Progenitor cell of endocrine pancreas (in vitro differentiated cells): ENCODE results near the gene NUP153. TPM values are rescaled to one million over a fixed set of nuclear protein-coding genes. Genes with fewer than 3 reads are reported as not detected.

ENCODE experiments used
- DNase-seq: peaks from one replicate; pipeline ENCODE4 v3.0.0; 2021; ENCODE audit warnings: low spot score; ENCODE audit not compliant: unreplicated experiment
- H3K27ac Mint-ChIP-seq: 2 replicates; pipeline ENCODE4 v1.8.0; 2021; ENCODE audit warnings: mild to moderate bottlenecking, moderate library complexity, mixed read lengths
- H3K27me3 Mint-ChIP-seq: 2 replicates; pipeline ENCODE4 v1.8.0; 2021; ENCODE audit warnings: mixed read lengths
- H3K36me3 Mint-ChIP-seq: 2 replicates; pipeline ENCODE4 v1.8.0; 2022; ENCODE audit warnings: mixed read lengths; ENCODE audit not compliant: insufficient read depth
- H3K4me1 Mint-ChIP-seq: 2 replicates; pipeline ENCODE4 v1.8.0; 2021; ENCODE audit warnings: low read depth, mixed read lengths
- H3K4me3 Mint-ChIP-seq: 2 replicates; pipeline ENCODE4 v1.8.0; 2021; ENCODE audit warnings: low read depth, mild to moderate bottlenecking, moderate library complexity, mixed read lengths
- H3K9me3 Mint-ChIP-seq: 2 replicates; pipeline ENCODE4 v1.8.0; 2021; ENCODE audit warnings: low read depth, mixed read lengths
- total RNA-seq: library from RNA; stranded (reverse); gene quantifications from 2 replicates; pipeline ENCODE4 v1.2.1, GENCODE V29; 2021
- TF ChIP-seq, protein P1 (sequence below): fragments of 200-600 bp; sonication (generic); IDR thresholded peaks from one replicate; pipeline ENCODE4 v1.5.0; 2021; ENCODE audit warnings: antibody characterized with exemption, mild to moderate bottlenecking; ENCODE audit not compliant: unreplicated experiment

Gene NUP153
- total RNA-seq, 1 donor from 2014 or later: 50.3 TPM

DNA sequence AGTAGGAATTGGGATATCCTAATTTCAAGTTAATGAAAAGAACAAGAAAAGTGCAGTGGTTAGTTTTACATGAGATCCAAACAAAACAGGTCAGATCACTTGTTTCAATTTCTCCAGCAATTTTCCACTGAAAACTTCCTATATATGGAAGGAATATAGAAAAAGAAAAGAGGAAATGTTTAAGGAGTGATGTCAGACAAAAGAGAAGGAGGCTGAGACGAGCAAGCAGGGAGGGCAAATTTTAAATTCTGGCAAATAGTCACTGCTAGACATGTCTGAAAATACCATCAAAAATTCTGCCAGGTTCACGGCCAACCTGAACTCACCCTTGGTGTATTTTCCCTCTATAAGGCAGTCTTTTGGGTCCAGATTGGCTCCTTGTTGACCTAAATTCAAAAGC lies 9.5 kb upstream of the NUP153 start:
- H3K27me3 Mint-ChIP-seq: no peaks in the 10 kb centered on the region
- H3K27ac Mint-ChIP-seq: no peak overlapping the region
- H3K4me3 Mint-ChIP-seq: no peak overlapping the region
- no peak for DNase-seq
- no peaks in the 10 kb centered on the region for H3K9me3 Mint-ChIP-seq
- no peaks in the 10 kb centered on the region for H3K36me3 Mint-ChIP-seq
- peaks cover 23% of the 10 kb centered on the region for H3K4me1 Mint-ChIP-seq
- TF ChIP-seq, protein P1, sequence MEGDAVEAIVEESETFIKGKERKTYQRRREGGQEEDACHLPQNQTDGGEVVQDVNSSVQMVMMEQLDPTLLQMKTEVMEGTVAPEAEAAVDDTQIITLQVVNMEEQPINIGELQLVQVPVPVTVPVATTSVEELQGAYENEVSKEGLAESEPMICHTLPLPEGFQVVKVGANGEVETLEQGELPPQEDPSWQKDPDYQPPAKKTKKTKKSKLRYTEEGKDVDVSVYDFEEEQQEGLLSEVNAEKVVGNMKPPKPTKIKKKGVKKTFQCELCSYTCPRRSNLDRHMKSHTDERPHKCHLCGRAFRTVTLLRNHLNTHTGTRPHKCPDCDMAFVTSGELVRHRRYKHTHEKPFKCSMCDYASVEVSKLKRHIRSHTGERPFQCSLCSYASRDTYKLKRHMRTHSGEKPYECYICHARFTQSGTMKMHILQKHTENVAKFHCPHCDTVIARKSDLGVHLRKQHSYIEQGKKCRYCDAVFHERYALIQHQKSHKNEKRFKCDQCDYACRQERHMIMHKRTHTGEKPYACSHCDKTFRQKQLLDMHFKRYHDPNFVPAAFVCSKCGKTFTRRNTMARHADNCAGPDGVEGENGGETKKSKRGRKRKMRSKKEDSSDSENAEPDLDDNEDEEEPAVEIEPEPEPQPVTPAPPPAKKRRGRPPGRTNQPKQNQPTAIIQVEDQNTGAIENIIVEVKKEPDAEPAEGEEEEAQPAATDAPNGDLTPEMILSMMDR: no peak

DNA sequence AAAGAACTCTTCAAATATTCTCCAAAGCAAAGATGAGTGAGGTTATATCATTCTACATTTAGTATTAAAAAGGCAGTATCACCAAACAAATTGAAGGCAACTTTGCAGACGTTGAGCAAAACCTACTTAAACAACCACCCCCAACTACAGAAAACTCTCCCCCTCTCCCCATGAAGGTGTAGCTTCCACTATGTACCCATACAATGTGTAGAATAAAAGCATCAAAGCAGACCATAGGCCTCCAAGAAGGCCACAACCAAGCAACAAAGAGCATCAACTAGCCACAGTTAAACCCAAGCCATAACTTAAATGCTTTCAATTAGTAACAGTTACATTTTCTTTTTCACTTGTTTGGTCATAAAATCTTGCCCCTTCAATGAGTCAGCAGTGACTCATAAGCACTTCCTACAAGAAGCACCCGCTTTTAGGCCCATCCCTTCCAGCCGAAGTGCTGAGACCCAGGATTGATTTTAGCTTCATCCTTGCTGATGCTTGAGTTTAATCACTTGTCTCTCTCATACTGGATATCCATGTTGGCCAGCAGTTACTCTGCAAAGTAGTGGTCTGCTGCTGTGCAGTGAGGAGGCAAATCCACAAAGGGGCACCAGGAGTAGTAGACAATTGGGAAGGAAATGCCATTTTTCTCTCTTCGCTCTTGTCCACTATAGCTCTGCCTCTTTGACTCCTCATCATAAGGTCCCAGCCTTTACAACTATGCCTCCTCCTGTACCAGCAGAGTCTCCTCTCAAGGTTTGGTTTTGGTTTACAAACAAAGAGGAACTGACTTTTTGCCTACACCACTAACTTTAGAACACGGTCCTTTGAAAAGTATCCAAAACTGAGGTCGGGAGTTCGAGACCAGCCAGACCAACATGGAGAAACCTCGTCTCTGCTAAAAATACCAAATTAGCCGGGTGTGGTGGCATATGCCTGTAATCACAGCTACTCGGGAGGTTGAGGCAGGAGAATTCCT lies 8.4 kb upstream of the NUP153 start:
- H3K27me3 Mint-ChIP-seq: no peaks in the 10 kb centered on the region
- no peaks in the 10 kb centered on the region for H3K9me3 Mint-ChIP-seq
- no peaks in the 10 kb centered on the region for H3K36me3 Mint-ChIP-seq
- peaks cover 23% of the 10 kb centered on the region for H3K4me1 Mint-ChIP-seq
- no peak for DNase-seq
- H3K27ac Mint-ChIP-seq: peak overlapping the region; percentile 31
- H3K4me3 Mint-ChIP-seq: no peak overlapping the region
- TF ChIP-seq, protein P1: no peak

DNA sequence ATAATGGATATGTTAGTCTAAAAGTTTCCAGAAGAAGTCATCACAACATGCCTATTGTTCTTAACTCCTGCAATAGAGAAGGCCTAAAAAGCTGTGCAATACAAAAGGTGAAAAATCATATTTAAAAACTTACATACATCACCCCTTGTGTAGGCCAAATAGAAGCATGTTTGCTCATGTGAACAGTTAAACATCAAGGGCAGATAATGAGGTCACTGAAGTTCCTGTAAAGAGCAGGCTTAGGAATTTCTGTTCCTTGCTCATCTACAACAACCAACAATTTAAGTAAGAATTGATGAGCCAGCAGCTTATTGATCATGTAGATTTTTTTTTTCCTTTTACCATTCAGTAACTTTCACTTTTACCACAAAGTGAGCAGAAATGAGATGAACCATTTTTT lies 7.5 kb upstream of the NUP153 start:
- no peaks in the 10 kb centered on the region for H3K36me3 Mint-ChIP-seq

DNA sequence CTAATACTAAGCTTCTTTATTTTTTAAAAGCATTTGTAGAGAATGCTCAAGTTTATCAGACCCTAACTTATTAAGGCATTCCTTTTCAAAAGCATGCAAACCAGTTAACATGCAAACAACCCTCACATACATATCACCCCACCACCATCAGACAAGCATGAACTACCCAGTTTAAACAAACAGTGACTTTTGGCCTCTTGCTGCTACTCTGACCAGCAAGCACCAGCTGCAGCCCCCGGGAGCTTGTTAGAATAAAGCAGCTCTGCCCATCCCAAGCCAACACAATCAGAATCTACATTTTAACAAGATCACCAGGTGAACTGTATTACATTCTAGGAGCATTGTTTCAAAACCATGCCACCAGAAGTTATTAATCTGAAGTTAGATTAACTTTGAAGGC lies 5.9 kb upstream of the NUP153 start:
- peak overlapping the region; percentile 92 for H3K27ac Mint-ChIP-seq
- DNase-seq: no peak
- no peaks in the 10 kb centered on the region for H3K27me3 Mint-ChIP-seq

More for the DNA sequence above, 7.5 kb upstream of the NUP153 start:
- Mint-ChIP-seq H3K4me1 (peaks cover 21% of the 10 kb centered on the region), H3K27ac (peak overlapping the region; percentile 64), H3K4me3 (no peak overlapping the region), H3K9me3 (no peaks in the 10 kb centered on the region), H3K27me3 (no peaks in the 10 kb centered on the region)
- TF ChIP-seq, protein P1: no peak
- no peak for DNase-seq

DNA sequence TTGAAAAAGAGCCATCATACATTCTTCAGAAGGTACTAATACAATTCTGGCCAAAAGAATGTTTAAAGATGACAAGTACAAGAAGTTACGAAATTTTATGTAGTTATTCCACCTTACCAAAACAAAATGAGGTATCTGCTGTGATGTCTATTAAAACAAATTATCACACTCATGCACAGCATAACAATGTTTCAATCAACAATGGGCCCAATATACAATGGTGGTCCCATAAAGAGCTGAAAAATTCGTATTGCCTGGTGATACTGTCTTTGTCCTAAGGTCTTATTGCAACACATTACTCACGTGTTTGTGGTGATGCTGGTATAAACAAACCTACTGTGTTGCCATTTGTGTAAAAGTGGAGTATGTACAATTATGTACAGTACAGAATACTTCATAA lies 3.6 kb upstream of the NUP153 start:
- Mint-ChIP-seq H3K9me3 (no peaks in the 10 kb centered on the region), H3K4me1 (peaks cover 24% of the 10 kb centered on the region), H3K27ac (no peak overlapping the region), H3K27me3 (no peaks in the 10 kb centered on the region), H3K4me3 (no peak overlapping the region), H3K36me3 (no peaks in the 10 kb centered on the region)
- no peak for DNase-seq
- TF ChIP-seq, protein P1: no peak

More for the DNA sequence above, 5.9 kb upstream of the NUP153 start:
- no peaks in the 10 kb centered on the region for H3K9me3 Mint-ChIP-seq
- H3K4me1 Mint-ChIP-seq: peaks cover 21% of the 10 kb centered on the region
- TF ChIP-seq, protein P1: no peak
- H3K4me3 Mint-ChIP-seq: peak overlapping the region; percentile 29
- no peaks in the 10 kb centered on the region for H3K36me3 Mint-ChIP-seq
